AG09319 (cell line): ENCODE measurements around the gene CUBN.

ENCODE experiments used
- DNase-seq: peaks from one replicate; pipeline ENCODE4 v3.0.0-alpha.2; 2010; ENCODE audit warnings: low read depth; ENCODE audit errors: extremely low read depth
- CTCF ChIP-seq: IDR thresholded peaks from 2 replicates; pipeline ENCODE4 v1.5.1; 2011; ENCODE audit warnings: low read depth, mild to moderate bottlenecking, inconsistent platforms, low read length, moderate library complexity

The CUBN gene

DNA sequence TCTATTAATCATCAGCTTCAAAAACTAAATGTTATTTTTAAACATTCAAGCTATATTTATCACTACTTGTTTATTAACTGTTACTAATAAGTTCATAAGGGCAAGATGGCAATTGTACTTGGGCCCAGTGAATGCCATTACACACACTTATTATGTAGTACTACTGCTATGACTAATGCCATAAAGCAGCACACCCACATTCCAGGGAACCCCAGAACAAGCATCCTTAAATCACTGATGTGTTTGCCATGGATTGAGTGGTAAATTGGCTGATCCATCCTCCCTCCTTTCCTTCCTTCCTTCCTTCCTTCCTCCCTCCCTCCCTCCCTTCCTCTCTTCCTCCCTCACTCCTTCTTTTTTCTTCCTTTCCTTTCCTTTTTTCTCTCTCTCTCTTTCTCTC lies 275.0 kb downstream of the CUBN start:
- TF ChIP-seq CTCF = no peak
- no peak for DNase-seq

GRCh38 chr10:16853809-16854208 lies 275.8 kb downstream of the CUBN start:
- DNase-seq = no peak
- TF ChIP-seq CTCF = no peak

DNA sequence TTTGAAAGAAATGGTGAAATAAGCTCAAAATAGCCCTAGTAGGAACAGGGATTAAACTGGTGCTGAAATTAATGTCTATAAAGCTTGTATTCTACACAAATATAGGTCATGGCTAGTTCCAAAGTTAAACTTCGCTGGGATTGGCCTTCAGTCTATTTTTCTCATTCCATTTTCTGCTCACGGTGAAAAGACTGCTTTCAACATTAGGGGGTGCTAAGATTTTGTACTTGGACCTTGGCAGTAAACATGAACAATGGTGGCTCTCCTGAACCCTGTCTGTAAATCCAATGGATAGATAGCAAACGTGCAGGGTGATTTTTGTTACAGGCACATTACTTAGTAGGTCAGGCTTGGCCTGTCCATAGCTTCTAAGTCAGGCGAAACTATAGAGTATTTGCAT lies 276.4 kb downstream of the CUBN start:
- DNase-seq = no peak
- peak; percentile 31 for TF ChIP-seq CTCF

- DNase-seq = no peak
- no peak for TF ChIP-seq CTCF
These were observed 277.0 kb downstream of the CUBN start for GRCh38 chr10:16852624-16853023.

DNA sequence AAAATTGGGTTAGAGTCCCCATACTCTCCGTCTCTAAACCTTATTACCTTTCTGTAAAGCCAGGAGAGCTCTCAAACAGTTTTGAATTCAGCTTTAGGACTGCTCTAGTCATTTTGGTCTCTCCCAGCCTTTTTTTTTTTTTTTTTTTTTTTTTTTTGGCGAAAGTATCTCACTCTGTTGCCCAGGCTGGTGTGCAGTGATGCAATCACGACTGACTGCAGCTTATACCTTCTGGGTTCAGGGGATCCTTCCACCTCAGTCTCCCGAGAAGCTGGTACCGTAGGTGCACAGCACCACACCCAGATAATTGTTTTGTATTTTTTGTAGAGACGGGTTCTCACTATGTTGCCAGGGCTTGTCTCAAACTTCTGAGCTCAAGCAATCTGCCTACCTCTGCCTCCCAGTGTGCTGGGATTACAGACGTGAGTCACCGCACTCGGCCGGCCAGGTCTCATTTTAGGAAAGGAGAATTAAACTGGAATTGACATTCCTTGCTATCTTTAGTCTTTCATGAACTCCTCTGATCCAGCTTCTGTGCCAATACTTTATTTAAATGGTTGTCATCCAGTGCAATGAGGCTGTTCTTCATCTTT lies 281.0 kb downstream of the CUBN start:
- DNase-seq = no peak
- no peak for TF ChIP-seq CTCF

GRCh38 chr10:16847644-16848043 lies 282.0 kb downstream of the CUBN start:
- TF ChIP-seq CTCF = no peak
- DNase-seq = no peak

GRCh38 chr10:16845248-16845647 lies 284.4 kb downstream of the CUBN start:
- TF ChIP-seq CTCF = no peak
- no peak for DNase-seq
